GM15510 (cell line): ENCODE data around the gene SEMA4B.

ENCODE experiments used
- POLR2A ChIP-seq: IDR thresholded peaks from 3 replicates; pipeline ENCODE4 v1.6.1; 2011; ENCODE audit warnings: borderline replicate concordance; ENCODE audit not compliant: insufficient read length; ENCODE audit errors: extremely low read depth

SEMA4B gene

GRCh38 chr15:90201130-90201943 lies at the start of gene SEMA4B:
TSS of gene SEMA4B (plus strand) at chr15:90201330. CDS start at chr15:90201579, 249 bp downstream.
- peak; percentile 85 for TF ChIP-seq POLR2A

- no peak for TF ChIP-seq POLR2A
These were observed 49.0 kb upstream of the SEMA4B start for GRCh38 chr15:90151989-90152645.

GRCh38 chr15:90153658-90154057 lies 47.5 kb upstream of the SEMA4B start:
- no peak for TF ChIP-seq POLR2A

DNA sequence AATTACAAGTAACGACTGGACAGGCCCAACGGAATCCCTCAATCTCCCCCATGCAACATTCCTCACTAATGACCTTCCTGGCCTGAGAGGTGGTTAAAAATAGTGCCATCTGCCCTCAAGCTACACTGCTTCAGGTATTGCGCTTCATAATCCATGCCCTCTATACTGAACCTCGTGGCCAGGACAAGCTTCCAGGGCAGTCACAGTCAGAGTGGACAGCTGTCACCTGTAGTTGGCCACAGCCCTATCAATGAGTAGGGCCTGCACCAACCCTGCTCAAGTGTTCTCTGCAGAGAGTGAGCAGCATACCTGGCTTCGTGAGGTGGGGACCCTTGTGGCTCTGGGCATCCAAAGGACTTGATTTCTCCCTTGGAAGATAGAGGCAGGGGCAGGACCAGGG lies 46.9 kb upstream of the SEMA4B start:
- no peak for TF ChIP-seq POLR2A

DNA sequence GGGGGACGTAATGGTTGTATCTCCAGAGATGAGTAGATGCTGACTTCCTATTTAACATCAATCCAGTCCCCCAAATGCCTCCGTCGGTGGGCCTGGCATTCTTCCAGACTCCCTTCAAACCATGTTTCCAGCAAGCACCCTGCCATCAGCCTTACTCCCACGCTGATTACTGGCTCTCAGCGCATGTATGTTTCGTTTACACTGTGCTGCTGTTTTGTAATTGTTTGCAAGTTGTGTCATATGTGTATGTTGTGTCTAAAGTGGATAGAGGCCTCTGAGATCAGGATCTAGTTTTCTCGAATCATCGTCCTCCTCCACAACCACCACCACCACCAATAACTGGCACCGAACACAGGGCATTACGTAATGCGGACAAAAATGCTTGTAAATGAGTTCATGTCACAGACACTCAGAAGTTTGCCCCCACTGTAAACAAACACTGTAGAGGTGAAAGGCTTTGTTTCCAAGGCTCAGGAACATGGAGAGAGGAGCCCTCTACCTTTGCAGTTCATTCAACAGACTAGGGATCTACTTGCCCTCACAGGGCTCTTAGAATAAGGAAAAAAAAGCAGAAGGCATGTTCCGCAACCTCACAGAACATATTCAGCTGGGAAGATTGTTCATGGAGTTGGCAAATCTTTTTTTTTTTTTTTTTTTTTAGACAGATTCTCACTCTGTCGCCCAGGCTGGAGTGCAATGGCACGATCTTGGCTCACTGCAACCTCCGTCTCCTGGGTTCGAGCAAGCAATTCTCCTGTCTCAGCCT lies 46.1 kb upstream of the SEMA4B start:
- TF ChIP-seq POLR2A = no peak

DNA sequence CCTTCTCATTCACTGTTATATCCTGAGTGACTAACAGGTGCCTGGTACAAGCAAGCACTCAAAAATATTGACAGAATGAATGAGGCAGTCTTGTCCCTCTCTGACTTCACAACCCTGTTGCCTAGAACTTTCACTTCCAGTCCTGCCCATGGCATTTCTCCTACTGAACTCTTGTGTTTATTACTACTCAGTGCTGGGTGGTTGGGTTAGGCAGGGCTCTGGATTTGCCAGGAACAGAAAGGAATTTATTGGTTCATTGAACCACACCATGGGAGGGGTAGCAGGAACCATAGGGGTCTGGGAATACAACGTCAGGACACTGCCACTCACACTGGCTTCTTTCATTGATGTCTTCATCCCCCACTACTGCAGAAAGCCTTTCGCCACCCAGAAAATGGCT lies 41.9 kb upstream of the SEMA4B start:
- no peak for TF ChIP-seq POLR2A

- no peak for TF ChIP-seq POLR2A
These were observed 40.1 kb upstream of the SEMA4B start for GRCh38 chr15:90160781-90161727.

GRCh38 chr15:90161950-90162361 lies 39.2 kb upstream of the SEMA4B start:
- no peak for TF ChIP-seq POLR2A

- no peak for TF ChIP-seq POLR2A
These were observed 38.2 kb upstream of the SEMA4B start for GRCh38 chr15:90162956-90163355.

DNA sequence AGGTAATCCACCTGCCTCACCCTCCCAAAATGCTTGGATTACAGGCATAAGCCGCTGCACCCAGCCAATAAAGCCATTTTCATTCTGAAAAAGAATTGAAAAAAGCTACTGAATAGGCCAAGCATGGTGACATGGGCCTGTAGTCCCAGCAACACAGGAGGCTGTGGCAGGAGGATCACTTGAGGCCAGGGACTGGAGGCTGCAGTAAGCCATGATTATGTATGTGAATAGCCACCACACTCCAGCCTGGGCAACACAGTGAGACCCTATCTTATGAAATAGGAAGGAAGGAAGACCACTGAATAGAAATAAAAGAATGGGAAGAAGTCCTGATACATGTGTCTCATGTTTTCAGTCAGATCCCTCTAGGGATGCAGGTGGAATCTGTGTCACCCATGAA lies 36.0 kb upstream of the SEMA4B start:
- TF ChIP-seq POLR2A = no peak

GRCh38 chr15:90165659-90166489 lies 35.3 kb upstream of the SEMA4B start:
- no peak for TF ChIP-seq POLR2A

DNA sequence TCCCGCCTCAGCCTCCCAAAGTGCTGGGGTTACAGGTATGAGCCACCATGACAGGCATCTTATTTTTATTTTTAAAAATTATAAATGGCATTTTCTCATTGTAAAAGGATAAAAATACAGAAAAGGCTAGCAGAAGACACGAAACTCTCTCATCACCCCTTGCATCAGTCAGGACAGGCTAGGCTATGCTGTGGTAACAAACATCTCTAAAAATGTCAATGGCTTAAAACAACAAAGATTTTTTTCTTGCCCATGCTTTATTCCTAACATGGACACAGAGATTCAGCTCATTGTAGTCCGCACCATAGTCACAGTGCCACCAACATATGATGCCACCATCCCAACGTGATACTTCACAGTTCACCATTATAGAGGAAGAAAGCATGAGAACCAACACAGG lies 34.0 kb upstream of the SEMA4B start:
- TF ChIP-seq POLR2A = no peak

DNA sequence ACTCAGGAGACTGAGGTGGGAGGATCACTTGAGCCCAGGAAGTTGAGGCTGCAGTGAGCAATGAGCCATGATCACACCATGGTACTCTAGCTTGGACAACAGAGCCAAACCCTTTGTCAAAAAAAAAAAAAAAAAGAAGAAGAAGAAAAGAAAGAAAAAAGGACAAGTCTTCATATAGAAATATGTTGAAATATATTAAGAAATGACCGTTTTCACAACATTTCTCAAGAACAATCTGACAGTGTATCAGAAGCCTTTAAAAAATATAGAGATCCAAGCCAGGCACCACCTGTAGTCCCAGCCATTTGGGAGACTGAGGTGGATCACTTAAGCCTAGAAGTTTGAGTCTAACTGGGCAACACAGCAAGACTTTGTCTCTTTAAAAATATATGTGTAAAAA lies 29.5 kb upstream of the SEMA4B start:
- no peak for TF ChIP-seq POLR2A

DNA sequence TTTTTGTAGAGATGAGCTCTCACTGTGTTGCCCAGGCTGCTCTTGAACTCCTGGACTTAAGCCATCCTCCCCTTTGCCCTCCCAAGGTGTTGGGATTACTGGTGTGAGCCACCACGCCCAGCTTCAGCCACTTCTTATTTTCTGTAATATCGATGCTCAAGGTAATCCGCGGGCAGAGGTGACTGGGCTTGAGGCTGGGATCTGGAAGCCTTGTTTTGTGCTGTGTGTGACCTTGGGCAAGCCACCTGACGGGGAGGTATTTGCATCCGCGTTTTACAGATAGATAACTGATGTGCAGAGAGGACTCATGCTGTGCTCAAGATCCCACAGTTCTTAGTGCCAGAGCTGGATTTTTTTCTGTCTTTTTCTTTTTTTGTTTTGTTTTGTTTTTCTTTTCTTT lies 27.8 kb upstream of the SEMA4B start:
- no peak for TF ChIP-seq POLR2A

GRCh38 chr15:90174140-90174875 lies 26.8 kb upstream of the SEMA4B start:
- TF ChIP-seq POLR2A = no peak
